Progenitor cell of endocrine pancreas (in vitro differentiated cells): Measurements from ENCODE around the gene TMTC2. TPM values are rescaled to one million over a fixed set of nuclear protein-coding genes. Genes with fewer than 3 reads are reported as not detected.

Source experiments
- DNase-seq: peaks from one replicate; pipeline ENCODE4 v3.0.0; 2021; ENCODE audit warnings: low spot score; ENCODE audit not compliant: unreplicated experiment
- H3K27ac Mint-ChIP-seq: 2 replicates; pipeline ENCODE4 v1.8.0; 2021; ENCODE audit warnings: mild to moderate bottlenecking, moderate library complexity, mixed read lengths
- H3K27me3 Mint-ChIP-seq: 2 replicates; pipeline ENCODE4 v1.8.0; 2021; ENCODE audit warnings: mixed read lengths
- H3K36me3 Mint-ChIP-seq: 2 replicates; pipeline ENCODE4 v1.8.0; 2022; ENCODE audit warnings: mixed read lengths; ENCODE audit not compliant: insufficient read depth
- H3K4me1 Mint-ChIP-seq: 2 replicates; pipeline ENCODE4 v1.8.0; 2021; ENCODE audit warnings: low read depth, mixed read lengths
- H3K4me3 Mint-ChIP-seq: 2 replicates; pipeline ENCODE4 v1.8.0; 2021; ENCODE audit warnings: low read depth, mild to moderate bottlenecking, moderate library complexity, mixed read lengths
- H3K9me3 Mint-ChIP-seq: 2 replicates; pipeline ENCODE4 v1.8.0; 2021; ENCODE audit warnings: low read depth, mixed read lengths
- CTCF ChIP-seq: fragments of 200-600 bp; sonication (generic); IDR thresholded peaks from one replicate; pipeline ENCODE4 v1.5.0; 2021; ENCODE audit warnings: antibody characterized with exemption, mild to moderate bottlenecking; ENCODE audit not compliant: unreplicated experiment
- total RNA-seq: library from RNA; stranded (reverse); gene quantifications from 2 replicates; pipeline ENCODE4 v1.2.1, GENCODE V29; 2021

Gene TMTC2
- total RNA-seq, 1 donor from 2014 or later = 15.4 TPM

GRCh38 chr12:82690006-82690405 is 3.3 kb downstream of the TMTC2 start:
- no peak overlapping the region for H3K4me3 Mint-ChIP-seq
- H3K27me3 Mint-ChIP-seq = no peaks in the 10 kb centered on the region
- peaks cover 7% of the 10 kb centered on the region for H3K36me3 Mint-ChIP-seq
- H3K4me1 Mint-ChIP-seq = peaks cover 19% of the 10 kb centered on the region
- no peaks in the 10 kb centered on the region for H3K9me3 Mint-ChIP-seq
- no peak for DNase-seq
- TF ChIP-seq CTCF = no peak
- H3K27ac Mint-ChIP-seq = no peak overlapping the region

DNA sequence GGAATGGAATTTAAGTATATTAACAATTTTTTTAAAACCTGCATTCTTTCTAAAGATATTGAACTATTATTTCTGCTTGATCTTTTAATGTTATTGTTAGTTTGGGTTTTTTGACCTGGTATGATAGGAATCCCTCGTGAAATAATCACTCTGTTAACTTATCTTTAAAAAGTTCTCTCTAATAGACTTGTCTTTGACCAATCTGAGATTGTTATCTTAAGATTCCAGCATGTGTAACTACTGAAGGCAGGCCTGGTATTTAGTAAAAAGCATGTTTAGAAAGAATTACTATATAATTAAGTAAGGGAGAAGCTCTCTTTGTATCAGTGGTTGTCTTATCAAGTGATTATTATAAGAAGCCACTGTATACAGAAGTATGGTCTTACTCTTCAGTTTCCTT is 4.8 kb downstream of the TMTC2 start:
- Mint-ChIP-seq H3K36me3 (peaks cover 7% of the 10 kb centered on the region), H3K27me3 (no peaks in the 10 kb centered on the region), H3K4me1 (peaks cover 16% of the 10 kb centered on the region), H3K27ac (no peak overlapping the region), H3K4me3 (no peak overlapping the region), H3K9me3 (no peaks in the 10 kb centered on the region)
- no peak for DNase-seq
- no peak for TF ChIP-seq CTCF

DNA sequence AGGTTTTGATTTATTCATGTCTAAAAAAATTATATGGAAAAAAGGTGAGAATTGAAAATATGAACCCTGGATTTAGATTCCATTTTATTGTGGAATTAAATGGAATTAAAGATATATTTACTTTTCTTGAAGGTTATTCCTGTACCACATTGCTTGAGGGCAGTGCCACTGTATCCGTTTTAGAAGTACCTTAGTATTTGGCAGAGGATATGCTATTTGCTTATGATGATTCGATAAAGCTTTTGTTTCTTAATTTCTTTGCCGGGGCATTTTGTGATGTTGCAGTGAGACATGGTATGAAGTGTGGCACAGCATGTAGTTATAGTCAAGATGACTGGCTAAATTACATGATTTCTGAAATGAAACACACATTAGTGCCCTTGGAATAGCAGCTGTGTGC is 7.6 kb downstream of the TMTC2 start:
- Mint-ChIP-seq H3K36me3 (peaks cover 7% of the 10 kb centered on the region), H3K4me1 (peaks cover 5% of the 10 kb centered on the region), H3K9me3 (no peaks in the 10 kb centered on the region), H3K27ac (no peak overlapping the region), H3K4me3 (no peak overlapping the region), H3K27me3 (no peaks in the 10 kb centered on the region)
- DNase-seq = no peak
- no peak for TF ChIP-seq CTCF

- Mint-ChIP-seq H3K9me3 (no peaks in the 10 kb centered on the region), H3K4me3 (no peak overlapping the region), H3K36me3 (peaks cover 7% of the 10 kb centered on the region), H3K27me3 (no peaks in the 10 kb centered on the region), H3K27ac (no peak overlapping the region), H3K4me1 (peaks cover 2% of the 10 kb centered on the region)
- no peak for TF ChIP-seq CTCF
- DNase-seq = no peak
Measured at GRCh38 chr12:82694970-82695369, 8.3 kb downstream of the TMTC2 start.

DNA sequence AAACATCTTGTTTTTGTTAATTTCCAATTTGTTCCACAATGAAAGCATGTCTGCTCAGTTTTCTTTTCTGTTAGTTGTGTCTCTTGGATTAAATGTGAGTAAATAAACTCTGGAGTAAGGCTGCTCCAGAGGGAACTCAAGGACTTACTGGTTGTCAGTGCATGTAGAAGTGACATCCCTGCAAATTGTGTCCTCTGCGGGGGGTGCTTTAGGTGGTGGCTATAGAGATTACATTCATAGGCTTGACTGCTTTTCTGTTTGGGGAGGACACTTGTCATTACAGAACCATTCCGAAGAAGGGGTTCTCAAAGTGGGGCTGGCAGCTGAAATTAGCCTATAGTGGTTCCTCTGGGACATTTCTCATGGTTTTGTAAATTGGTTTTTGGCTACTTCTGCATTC is 8.8 kb downstream of the TMTC2 start:
- no peaks in the 10 kb centered on the region for H3K9me3 Mint-ChIP-seq
- H3K27ac Mint-ChIP-seq = no peak overlapping the region

More for the DNA sequence above, 8.8 kb downstream of the TMTC2 start:
- no peak for TF ChIP-seq CTCF
- H3K27me3 Mint-ChIP-seq = no peaks in the 10 kb centered on the region
- no peaks in the 10 kb centered on the region for H3K4me1 Mint-ChIP-seq
- no peak for DNase-seq
- H3K4me3 Mint-ChIP-seq = no peak overlapping the region
- H3K36me3 Mint-ChIP-seq = peaks cover 7% of the 10 kb centered on the region
